Keratinocyte (primary cell): ENCODE results near the gene NSG1. TPM values are rescaled to one million over a fixed set of nuclear protein-coding genes. Genes with fewer than 3 reads are reported as not detected.

Source experiments
- DNase-seq: peaks from one replicate; pipeline ENCODE4 v3.0.0-alpha.2; 2011; ENCODE audit warnings: low read depth, missing footprints, low spot score
- FAIRE-seq: peaks from 2 replicates; lab custom pipeline; 2011; peaks lifted over from hg19 to GRCh38; lab: Jason Lieb, UNC
- H2AFZ ChIP-seq: 2 replicates; pipeline ENCODE4 v1.6.0; 2012; ENCODE audit warnings: low read length, control low read depth, inconsistent platforms; ENCODE audit not compliant: control insufficient read depth
- H3K27ac ChIP-seq: 2 replicates; pipeline ENCODE4 v1.5.1; 2011; ENCODE audit warnings: low read length; ENCODE audit not compliant: control insufficient read depth, insufficient read depth
- H3K27me3 ChIP-seq: 3 replicates; pipeline ENCODE4 v1.6.0; 2011; ENCODE audit warnings: low read length; ENCODE audit not compliant: control insufficient read depth, insufficient read depth; ENCODE audit errors: extremely low read depth
- H3K36me3 ChIP-seq, 2 experiments: 2 replicates in 1 of 2; 3 replicates in 1 of 2; pipeline ENCODE4 v1.5.1; 2011; ENCODE audit warnings: low read length in 2 of 2, mild to moderate bottlenecking in 1 of 2; ENCODE audit not compliant: control insufficient read depth in 2 of 2, insufficient read depth in 2 of 2; ENCODE audit errors: extremely low read depth in 1 of 2
- H3K4me1 ChIP-seq: 3 replicates; pipeline ENCODE4 v1.5.1; 2011; ENCODE audit warnings: low read length; ENCODE audit not compliant: control insufficient read depth, insufficient read depth; ENCODE audit errors: extremely low read depth
- H3K4me2 ChIP-seq: 3 replicates; pipeline ENCODE4 v1.6.0; 2011; ENCODE audit warnings: low read depth, low read length; ENCODE audit not compliant: control insufficient read depth, insufficient read depth; ENCODE audit errors: extremely low read depth
- H3K4me3 ChIP-seq, 3 experiments: fragments of 200-600 bp in 1 of 3; sonication (generic) in 1 of 3; 2 replicates in 2 of 3; 3 replicates in 1 of 3; pipeline ENCODE4 v1.5.1; 2011 to 2016; ENCODE audit warnings: low read length in 3 of 3, mild to moderate bottlenecking in 3 of 3, control low read depth in 2 of 3, inconsistent platforms in 1 of 3, low read depth in 1 of 3, mixed read lengths in 1 of 3, mixed run types in 1 of 3, moderate library complexity in 1 of 3; ENCODE audit not compliant: control insufficient read depth in 2 of 3, insufficient read depth in 2 of 3; ENCODE audit errors: extremely low read depth in 1 of 3
- H3K79me2 ChIP-seq: 2 replicates; pipeline ENCODE4 v1.6.0; 2012; ENCODE audit warnings: low read length; ENCODE audit not compliant: control insufficient read depth, insufficient read depth
- H3K9ac ChIP-seq: 3 replicates; pipeline ENCODE4 v1.6.0; 2011; ENCODE audit warnings: low read length; ENCODE audit not compliant: control insufficient read depth, insufficient read depth; ENCODE audit errors: extremely low read depth
- H3K9me1 ChIP-seq: 3 replicates; pipeline ENCODE4 v1.6.0; 2011; ENCODE audit warnings: low read length; ENCODE audit not compliant: control insufficient read depth, insufficient read depth; ENCODE audit errors: extremely low read depth
- H3K9me3 ChIP-seq: 2 replicates; pipeline ENCODE4 v1.5.1; 2012; ENCODE audit warnings: low read depth, low read length; ENCODE audit not compliant: control insufficient read depth
- H4K20me1 ChIP-seq: 3 replicates; pipeline ENCODE4 v1.6.0; 2011; ENCODE audit warnings: low read length; ENCODE audit not compliant: control insufficient read depth, insufficient read depth; ENCODE audit errors: extremely low read depth
- EZH2 ChIP-seq: IDR thresholded peaks from one replicate; pipeline ENCODE4 v1.6.1; 2012; ENCODE audit warnings: inconsistent platforms, mild to moderate bottlenecking, low read length, moderate library complexity
- dilution Hi-C: fragments of 300-500 bp; cut with MboI; formaldehyde crosslinking; loops from one replicate; pipeline ENCODE4 v1.7.0; 2020; ENCODE audit warnings: low sequenced_read_pairs; ENCODE audit not compliant: extremely low pct_ligation_motif_present
- polyA plus RNA-seq, 5 experiments: library from polyadenylated mRNA; depleted of rRNA in 3 of 5; stranded (reverse) in 3 of 5; stranded (forward) in 1 of 5; unstranded in 1 of 5; fragments of >200 nt; gene quantifications; 1 replicate in 1 of 5; 2 replicates in 3 of 5; 3 replicates in 1 of 5; pipeline versions ENCODE4 v1.2.1 to v1.2.3, GENCODE V29; 2011 to 2012; ENCODE audit warnings: missing spikeins in 2 of 5, low read depth in 1 of 5, low replicate concordance in 1 of 5
- TF ChIP-seq, protein P1 (sequence below), 3 experiments: IDR thresholded peaks in 1 of 3; conservative IDR thresholded peaks in 1 of 3; optimal IDR thresholded peaks in 1 of 3; 2 replicates in 2 of 3; 3 replicates in 1 of 3; pipeline versions ENCODE3 to v1.5.1; 2011; ENCODE audit warnings: low read length in 3 of 3, mild to moderate bottlenecking in 3 of 3, moderate library complexity in 2 of 3, control low read depth in 1 of 3, inconsistent platforms in 1 of 3; ENCODE audit not compliant: insufficient read depth in 2 of 3; ENCODE audit errors: extremely low read depth in 1 of 3

The NSG1 gene
- polyA plus RNA-seq, 1 donor (not counting 4 experiments of a cell fraction or from before 2014, with no cell fraction given): 49.3 TPM

DNA sequence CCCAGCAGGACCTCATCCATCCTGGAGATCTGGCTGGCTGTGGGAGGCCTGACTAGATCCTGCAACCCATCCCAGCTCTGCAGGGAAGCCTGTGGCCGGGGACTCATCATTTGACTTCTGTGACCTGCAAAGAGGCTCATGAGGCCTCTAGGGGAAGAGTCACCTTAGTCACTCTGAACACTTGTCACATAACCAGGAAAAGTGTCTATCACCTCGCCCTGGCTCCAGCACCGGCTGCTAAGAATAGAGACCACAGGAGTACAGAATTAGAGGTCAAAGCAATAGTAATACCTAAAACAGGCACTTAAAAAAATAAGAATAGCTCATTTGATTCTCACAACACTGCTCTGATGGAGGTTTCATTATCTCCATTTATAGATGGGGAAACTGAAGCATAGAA is 3.8 kb upstream of the NSG1 start:
- Histone ChIP-seq H3K36me3 (no peaks in the 10 kb centered on the region), H3K4me3 (no peak overlapping the region), H3K9me1 (no peaks in the 10 kb centered on the region), H3K27me3 (peaks cover 14% of the 10 kb centered on the region), H3K79me2 (no peaks in the 10 kb centered on the region), H3K27ac (no peak overlapping the region), H3K4me2 (no peak overlapping the region), H4K20me1 (no peaks in the 10 kb centered on the region), H3K9me3 (no peaks in the 10 kb centered on the region), H3K9ac (no peak overlapping the region), H2AFZ (no peak overlapping the region), H3K4me1 (peaks cover 9% of the 10 kb centered on the region)
- no peak for DNase-seq
- dilution Hi-C loops: no loop called here
- FAIRE-seq: no peak
- TF ChIP-seq, protein P1, sequence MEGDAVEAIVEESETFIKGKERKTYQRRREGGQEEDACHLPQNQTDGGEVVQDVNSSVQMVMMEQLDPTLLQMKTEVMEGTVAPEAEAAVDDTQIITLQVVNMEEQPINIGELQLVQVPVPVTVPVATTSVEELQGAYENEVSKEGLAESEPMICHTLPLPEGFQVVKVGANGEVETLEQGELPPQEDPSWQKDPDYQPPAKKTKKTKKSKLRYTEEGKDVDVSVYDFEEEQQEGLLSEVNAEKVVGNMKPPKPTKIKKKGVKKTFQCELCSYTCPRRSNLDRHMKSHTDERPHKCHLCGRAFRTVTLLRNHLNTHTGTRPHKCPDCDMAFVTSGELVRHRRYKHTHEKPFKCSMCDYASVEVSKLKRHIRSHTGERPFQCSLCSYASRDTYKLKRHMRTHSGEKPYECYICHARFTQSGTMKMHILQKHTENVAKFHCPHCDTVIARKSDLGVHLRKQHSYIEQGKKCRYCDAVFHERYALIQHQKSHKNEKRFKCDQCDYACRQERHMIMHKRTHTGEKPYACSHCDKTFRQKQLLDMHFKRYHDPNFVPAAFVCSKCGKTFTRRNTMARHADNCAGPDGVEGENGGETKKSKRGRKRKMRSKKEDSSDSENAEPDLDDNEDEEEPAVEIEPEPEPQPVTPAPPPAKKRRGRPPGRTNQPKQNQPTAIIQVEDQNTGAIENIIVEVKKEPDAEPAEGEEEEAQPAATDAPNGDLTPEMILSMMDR (optimal IDR thresholded peaks at IDR 0.05 in 1 of 3, IDR thresholded peaks at IDR 0.05 in 1 of 3, conservative IDR thresholded peaks at IDR 0.05 in 1 of 3; ENCODE audit: extremely low read depth in 1 of 3, insufficient read depth in 2 of 3, low read length in 3 of 3): no peak
- TF ChIP-seq EZH2: no peak

DNA sequence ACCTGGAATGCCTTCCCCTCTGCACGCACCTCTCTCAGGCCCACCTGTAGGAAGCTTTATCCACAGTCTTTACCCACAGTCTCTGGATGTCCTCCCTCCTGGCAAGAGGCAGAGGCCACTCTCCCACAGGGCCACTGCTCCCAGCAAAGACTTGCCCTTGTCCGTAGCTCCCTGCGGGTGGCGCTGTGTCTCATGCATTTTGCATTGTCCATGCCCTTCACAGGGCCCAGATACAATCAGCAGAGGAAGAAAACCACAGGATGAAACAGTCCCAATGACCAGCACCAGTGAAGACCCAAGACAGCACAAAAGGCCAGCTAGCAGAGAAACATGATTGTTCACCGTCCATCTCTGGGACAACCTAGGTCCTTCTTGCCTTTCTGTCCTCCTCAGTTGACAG is 2.1 kb upstream of the NSG1 start:
- FAIRE-seq (peak; percentile 73), DNase-seq (no peak)
- no peak overlapping the region for H3K4me3 ChIP-seq
- H3K27me3 ChIP-seq: peaks cover 14% of the 10 kb centered on the region
- no peaks in the 10 kb centered on the region for H3K79me2 ChIP-seq
- H3K9me1 ChIP-seq: no peaks in the 10 kb centered on the region
- TF ChIP-seq, protein P1 (optimal IDR thresholded peaks at IDR 0.05 in 1 of 3, IDR thresholded peaks at IDR 0.05 in 1 of 3, conservative IDR thresholded peaks at IDR 0.05 in 1 of 3; ENCODE audit: extremely low read depth in 1 of 3, insufficient read depth in 2 of 3, low read length in 3 of 3): peak in 2 of 3 experiments; percentile 77 to 81
- TF ChIP-seq EZH2: no peak
- peaks cover 13% of the 10 kb centered on the region for H3K4me1 ChIP-seq
- H3K4me2 ChIP-seq: no peak overlapping the region
- H4K20me1 ChIP-seq: no peaks in the 10 kb centered on the region
- no peak overlapping the region for H3K9ac ChIP-seq
- dilution Hi-C loops: no loop called here
- no peaks in the 10 kb centered on the region for H3K36me3 ChIP-seq
- H2AFZ ChIP-seq: no peak overlapping the region
- H3K9me3 ChIP-seq: no peaks in the 10 kb centered on the region
- H3K27ac ChIP-seq: no peak overlapping the region
